ENCODE results near the gene SHC4. TPM values are rescaled to one million over a fixed set of nuclear protein-coding genes. Genes with fewer than 3 reads are reported as not detected.

SHC4 gene
- polyA plus RNA-seq, 1 of the 3 experiments (the other 2 are of a cell fraction): 1.6 TPM

DNA sequence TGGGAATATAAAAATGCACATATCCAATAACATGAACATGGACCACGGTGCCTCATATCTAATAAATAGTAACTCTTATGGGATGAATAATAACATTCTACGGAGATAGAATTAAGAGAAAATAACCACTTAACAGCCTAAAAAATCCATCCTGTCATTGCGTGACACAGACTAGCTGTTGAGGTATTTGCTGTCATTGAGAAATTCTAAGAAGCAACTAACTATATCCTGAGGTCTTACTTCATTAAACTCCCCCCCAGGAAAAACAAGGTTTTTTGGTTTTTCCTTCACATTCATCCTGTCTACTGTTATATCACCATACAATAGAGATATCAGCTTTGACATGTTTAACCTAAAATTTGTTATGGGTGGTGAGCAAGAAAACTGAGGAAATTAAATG is 167.2 kb downstream of the SHC4 start:
- H3K79me2 ChIP-seq (ENCODE audit: insufficient read depth): peaks cover 36% of the 10 kb centered on the region
- no peaks in the 10 kb centered on the region for H3F3A ChIP-seq (replicated peaks; ENCODE audit: insufficient read depth)
- H2AFZ ChIP-seq (ENCODE audit: low read depth): peak overlapping the region; percentile 22; the same call in 1 of the 2 replicates
- H3K27ac ChIP-seq (ENCODE audit: low read depth in 2 of 2, low read length in 1 of 2): peak overlapping the region in 1 of 2 experiments; percentile 17; a peak in 1 of 4 replicates
- peaks cover 21 to 36% of the 10 kb centered on the region in 2 experiments for H3K36me3 ChIP-seq (replicated peaks in 1 of 2; ENCODE audit: control insufficient read depth in 1 of 2, insufficient read depth in 2 of 2, low read length in 1 of 2)
- ChIA-PET POLR2A (no interaction called here), CTCF (no interaction called here)
- H3K4me3 ChIP-seq (ENCODE audit: low read depth in 2 of 2, low read length in 1 of 2): no peak overlapping the region
- H3K9me2 ChIP-seq: no peaks in the 10 kb centered on the region
- no peak for DNase-seq
- no peak overlapping the region for H3K9ac ChIP-seq
- no peak overlapping the region for H3K4me2 ChIP-seq
- H3K27me3 ChIP-seq (ENCODE audit: insufficient read depth): no peaks in the 10 kb centered on the region
- TF ChIP-seq POLR2AphosphoS5 (IDR thresholded peaks at IDR 0.05; ENCODE audit: low read depth, low read length): no peak
- no peak for TF ChIP-seq ZBTB33 (IDR thresholded peaks at IDR 0.05; ENCODE audit: borderline replicate concordance, low read depth)
- TF ChIP-seq EP300 (IDR thresholded peaks at IDR 0.05; ENCODE audit: borderline replicate concordance in 1 of 2, low read depth in 1 of 2, low read length in 1 of 2): no peak
- no peak for TF ChIP-seq USF2 (IDR thresholded peaks at IDR 0.05; ENCODE audit: borderline replicate concordance, low read depth, low read length)
- no peak for TF ChIP-seq NRF1 (IDR thresholded peaks at IDR 0.05; ENCODE audit: low read depth, low read length)
- TF ChIP-seq ELF1 (IDR thresholded peaks at IDR 0.05): no peak
- no peak for TF ChIP-seq JUND (IDR thresholded peaks at IDR 0.05)
- TF ChIP-seq USF1 (IDR thresholded peaks at IDR 0.05; ENCODE audit: borderline replicate concordance, low read depth): no peak
- TF ChIP-seq GATA2 (CRISPR knock-in tag; IDR thresholded peaks at IDR 0.05): no peak
- TF ChIP-seq RAD21 (IDR thresholded peaks at IDR 0.05; ENCODE audit: low read length): no peak
- TF ChIP-seq, protein P1, sequence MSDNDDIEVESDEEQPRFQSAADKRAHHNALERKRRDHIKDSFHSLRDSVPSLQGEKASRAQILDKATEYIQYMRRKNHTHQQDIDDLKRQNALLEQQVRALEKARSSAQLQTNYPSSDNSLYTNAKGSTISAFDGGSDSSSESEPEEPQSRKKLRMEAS (IDR thresholded peaks at IDR 0.05; ENCODE audit: low read depth): no peak
- TF ChIP-seq GABPA (IDR thresholded peaks at IDR 0.05; ENCODE audit: low read depth): no peak
- WGBS (ENCODE audit: low lambda C conversion rate): 97% methylated on average over 3 of the region's 3 CpGs
- H3K9me3 ChIP-seq: no peaks in the 10 kb centered on the region
- no peaks in the 10 kb centered on the region for H4K20me1 ChIP-seq (ENCODE audit: insufficient read depth)
- H3K4me1 ChIP-seq (ENCODE audit: control insufficient read depth in 1 of 2, insufficient read depth in 2 of 2, low read depth in 1 of 2, low read length in 1 of 2): peaks cover 9 to 30% of the 10 kb centered on the region in 2 experiments

DNA sequence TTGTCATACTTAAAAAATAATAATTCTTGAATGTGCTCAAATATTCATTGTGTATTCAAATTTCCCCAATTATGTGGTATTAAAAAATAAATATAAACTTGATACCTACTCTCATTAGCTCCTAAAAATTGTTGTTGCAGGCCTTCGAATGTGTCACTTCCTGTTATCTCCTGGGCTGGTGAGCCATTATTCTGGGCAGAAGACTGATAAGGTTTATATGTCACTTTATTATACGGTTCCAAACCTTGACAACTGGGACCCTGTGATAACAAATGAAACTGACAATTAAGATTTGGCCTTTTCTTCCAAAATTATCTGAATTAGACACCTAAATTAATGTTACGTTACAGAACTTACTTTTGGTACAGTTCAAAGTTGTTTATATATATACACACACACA is 167.8 kb downstream of the SHC4 start:
- Histone ChIP-seq H3K9me2 (no peaks in the 10 kb centered on the region), H3K27ac (ENCODE audit: low read depth in 2 of 2, low read length in 1 of 2) (no peak overlapping the region), H3K9me3 (no peaks in the 10 kb centered on the region), H3K79me2 (ENCODE audit: insufficient read depth) (peaks cover 30% of the 10 kb centered on the region), H3K9ac (no peak overlapping the region), H3F3A (replicated peaks; ENCODE audit: insufficient read depth) (peaks cover 1% of the 10 kb centered on the region), H3K4me3 (ENCODE audit: low read depth in 2 of 2, low read length in 1 of 2) (no peak overlapping the region), H2AFZ (ENCODE audit: low read depth) (no peak overlapping the region), H3K4me1 (ENCODE audit: control insufficient read depth in 1 of 2, insufficient read depth in 2 of 2, low read depth in 1 of 2, low read length in 1 of 2) (peaks cover 8 to 28% of the 10 kb centered on the region in 2 experiments), H3K4me2 (no peak overlapping the region), H3K27me3 (ENCODE audit: insufficient read depth) (no peaks in the 10 kb centered on the region), H4K20me1 (ENCODE audit: insufficient read depth) (no peaks in the 10 kb centered on the region), H3K36me3 (replicated peaks in 1 of 2; ENCODE audit: control insufficient read depth in 1 of 2, insufficient read depth in 2 of 2, low read length in 1 of 2) (peaks cover 25 to 42% of the 10 kb centered on the region in 2 experiments)
- DNase-seq: no peak
- ChIA-PET POLR2A (no interaction called here), CTCF (no interaction called here)
- 97% methylated on average over 3 of the region's 3 CpGs for WGBS (ENCODE audit: low lambda C conversion rate)
- no peak for TF ChIP-seq RCOR1 (IDR thresholded peaks at IDR 0.05; ENCODE audit: low read length)
- TF ChIP-seq, protein P2, sequence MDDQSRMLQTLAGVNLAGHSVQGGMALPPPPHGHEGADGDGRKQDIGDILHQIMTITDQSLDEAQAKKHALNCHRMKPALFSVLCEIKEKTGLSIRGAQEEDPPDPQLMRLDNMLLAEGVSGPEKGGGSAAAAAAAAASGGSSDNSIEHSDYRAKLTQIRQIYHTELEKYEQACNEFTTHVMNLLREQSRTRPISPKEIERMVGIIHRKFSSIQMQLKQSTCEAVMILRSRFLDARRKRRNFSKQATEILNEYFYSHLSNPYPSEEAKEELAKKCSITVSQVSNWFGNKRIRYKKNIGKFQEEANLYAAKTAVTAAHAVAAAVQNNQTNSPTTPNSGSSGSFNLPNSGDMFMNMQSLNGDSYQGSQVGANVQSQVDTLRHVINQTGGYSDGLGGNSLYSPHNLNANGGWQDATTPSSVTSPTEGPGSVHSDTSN (IDR thresholded peaks at IDR 0.05): no peak
- TF ChIP-seq MEF2A (IDR thresholded peaks at IDR 0.05; ENCODE audit: borderline replicate concordance, low read depth): no peak
- no peak for TF ChIP-seq FOXJ3 (CRISPR knock-in tag; IDR thresholded peaks at IDR 0.05)
- no peak for TF ChIP-seq USF1 (IDR thresholded peaks at IDR 0.05; ENCODE audit: borderline replicate concordance, low read depth)
- no peak for TF ChIP-seq SMC3 (IDR thresholded peaks at IDR 0.05; ENCODE audit: low read depth, low read length)
- no peak for TF ChIP-seq FOXM1 (IDR thresholded peaks at IDR 0.05; ENCODE audit: low read depth)
- TF ChIP-seq CHD2 (IDR thresholded peaks at IDR 0.05; ENCODE audit: low read length, partially characterized antibody): no peak
- no peak for TF ChIP-seq JUND (IDR thresholded peaks at IDR 0.05)
- TF ChIP-seq SIN3A (IDR thresholded peaks at IDR 0.05; ENCODE audit: borderline replicate concordance, low read depth, low read length): no peak
- no peak for TF ChIP-seq USF2 (IDR thresholded peaks at IDR 0.05; ENCODE audit: borderline replicate concordance, low read depth, low read length)
- no peak for TF ChIP-seq RXRA (IDR thresholded peaks at IDR 0.05; ENCODE audit: borderline replicate concordance, low read depth)
- no peak for TF ChIP-seq ELF1 (IDR thresholded peaks at IDR 0.05)
- no peak for TF ChIP-seq MXI1 (IDR thresholded peaks at IDR 0.05; ENCODE audit: low read depth, low read length)
